Ammon's horn (tissue), 1 donor: ENCODE results near the gene SMARCA2.

Experiments
- DNase-seq: peaks from one replicate; pipeline ENCODE4 v3.0.0-alpha.2; 2016; ENCODE audit warnings: low spot score

The SMARCA2 gene

DNA sequence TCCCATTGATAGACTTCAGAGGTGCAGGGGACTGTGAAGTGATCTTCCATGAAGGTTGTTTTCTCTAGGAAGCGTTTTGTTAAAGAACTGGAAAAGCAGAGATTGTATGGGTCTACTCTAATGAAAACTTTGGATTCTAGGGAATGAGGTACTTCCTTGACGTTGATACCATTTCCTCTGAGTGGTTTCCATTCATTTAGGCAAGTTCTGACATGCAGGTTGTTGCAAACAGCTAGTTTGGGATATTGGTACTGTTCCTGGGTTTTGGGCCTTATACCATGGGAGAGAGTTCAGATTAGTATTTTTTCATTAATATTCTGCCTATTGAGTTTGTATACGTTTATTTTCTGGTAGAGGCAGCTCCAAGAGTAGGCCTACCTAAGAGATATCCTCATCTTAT is 25.7 kb downstream of the SMARCA2 start:
- no peak for DNase-seq

DNA sequence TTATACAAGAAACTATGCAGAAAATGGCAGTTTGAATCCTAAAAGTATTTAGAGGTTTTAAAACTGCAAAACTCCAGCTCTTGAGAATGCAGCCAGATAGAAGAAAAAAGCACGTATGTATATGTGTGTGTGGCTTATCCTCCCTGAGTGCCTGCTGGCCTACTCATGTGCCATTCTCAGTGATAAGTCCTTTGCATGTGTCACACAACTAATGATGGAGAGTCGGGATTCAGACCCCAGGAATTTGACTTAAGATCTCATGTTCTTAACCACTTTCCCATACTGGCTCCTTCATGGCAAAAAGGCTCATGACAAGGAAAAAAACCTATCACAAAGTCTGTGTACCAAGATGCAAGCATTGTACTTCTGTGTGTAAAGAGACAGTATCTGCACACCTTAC is 26.6 kb downstream of the SMARCA2 start:
- no peak for DNase-seq

DNA sequence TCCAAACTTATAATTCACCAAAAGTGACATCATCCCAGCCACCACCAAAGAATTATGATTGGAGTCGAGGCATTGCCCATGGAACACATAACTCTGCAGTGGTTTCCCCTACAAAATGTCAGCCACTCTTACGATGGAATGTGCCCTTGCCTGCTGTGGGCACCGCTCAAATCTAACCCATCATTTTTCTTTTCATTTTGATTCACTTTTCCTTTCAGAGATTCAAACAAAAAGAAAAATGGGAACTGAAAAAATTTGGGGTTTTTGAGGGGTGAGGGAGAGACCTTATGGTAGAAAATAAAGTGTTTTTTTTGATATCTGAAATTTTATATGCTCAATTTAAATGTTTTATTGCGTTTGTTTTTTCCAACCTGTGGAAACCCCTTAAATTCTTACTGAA is 28.1 kb downstream of the SMARCA2 start:
- no peak for DNase-seq

DNA sequence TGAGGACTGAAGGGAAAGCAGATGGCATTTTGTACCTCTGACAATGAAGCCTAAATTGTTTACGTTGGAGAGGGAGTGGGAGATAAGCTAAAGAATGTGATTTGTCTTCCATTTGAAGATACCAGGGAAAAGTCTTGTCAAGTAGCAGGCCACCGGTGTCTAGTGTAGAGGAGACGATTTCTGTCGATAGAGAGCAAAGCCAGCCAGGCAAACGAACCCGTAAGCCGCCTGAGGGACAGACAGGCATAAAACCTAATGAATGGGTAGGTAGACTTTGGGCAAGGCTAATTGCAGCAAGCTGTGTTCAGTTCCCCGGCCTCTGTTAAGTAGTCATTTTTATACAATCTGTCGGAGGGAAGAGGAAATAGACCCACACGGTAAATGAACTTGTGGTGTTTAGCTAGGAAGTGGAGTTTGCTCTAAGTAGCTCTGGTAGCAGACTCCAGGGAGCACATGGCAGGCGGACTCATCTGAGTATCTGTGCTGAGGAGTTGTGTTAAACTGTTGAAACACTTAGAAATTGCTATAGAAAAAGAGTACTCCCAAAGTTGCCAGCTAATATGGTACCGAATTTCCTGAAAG is 28.8 kb downstream of the SMARCA2 start:
- no peak for DNase-seq

DNA sequence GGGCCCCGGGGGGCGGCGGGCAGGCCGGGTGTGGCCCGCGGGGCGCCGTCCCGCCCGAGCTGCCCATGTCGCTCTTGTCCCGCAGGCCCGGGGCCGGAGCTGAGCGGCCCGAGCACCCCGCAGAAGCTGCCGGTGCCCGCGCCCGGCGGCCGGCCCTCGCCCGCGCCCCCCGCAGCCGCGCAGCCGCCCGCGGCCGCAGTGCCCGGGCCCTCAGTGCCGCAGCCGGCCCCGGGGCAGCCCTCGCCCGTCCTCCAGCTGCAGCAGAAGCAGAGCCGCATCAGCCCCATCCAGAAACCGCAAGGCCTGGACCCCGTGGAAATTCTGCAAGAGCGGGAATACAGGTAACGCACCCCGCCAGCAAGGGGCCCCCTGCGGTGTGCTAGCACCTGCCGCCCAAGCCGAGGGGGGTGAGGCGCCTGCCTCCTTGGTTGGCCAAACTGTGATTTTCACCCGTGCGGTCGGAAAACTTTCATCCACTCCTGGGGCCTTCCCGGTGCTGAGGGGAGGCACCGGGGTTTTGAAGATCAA is 32.1 kb downstream of the SMARCA2 start:
- no peak for DNase-seq

DNA sequence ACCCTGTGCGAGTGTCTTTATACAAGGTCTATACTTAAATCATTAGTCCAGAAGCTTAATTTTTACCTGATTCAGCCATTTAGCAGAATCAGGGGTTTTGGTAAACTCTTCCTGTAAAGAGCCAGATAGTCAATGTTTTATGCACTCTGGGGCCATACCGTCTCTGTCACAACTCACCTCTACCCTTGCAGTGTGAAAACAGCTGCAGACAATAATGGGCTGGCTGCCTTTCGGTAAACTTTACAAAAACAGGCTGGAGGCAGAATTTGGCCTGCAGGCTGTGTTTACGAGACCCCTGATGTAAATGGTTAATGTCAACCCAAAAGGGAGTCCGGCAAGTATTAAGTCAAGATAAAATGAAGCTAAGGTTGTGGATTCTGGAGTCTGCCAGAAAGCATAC is 32.8 kb downstream of the SMARCA2 start:
- DNase-seq, result no peak

DNA sequence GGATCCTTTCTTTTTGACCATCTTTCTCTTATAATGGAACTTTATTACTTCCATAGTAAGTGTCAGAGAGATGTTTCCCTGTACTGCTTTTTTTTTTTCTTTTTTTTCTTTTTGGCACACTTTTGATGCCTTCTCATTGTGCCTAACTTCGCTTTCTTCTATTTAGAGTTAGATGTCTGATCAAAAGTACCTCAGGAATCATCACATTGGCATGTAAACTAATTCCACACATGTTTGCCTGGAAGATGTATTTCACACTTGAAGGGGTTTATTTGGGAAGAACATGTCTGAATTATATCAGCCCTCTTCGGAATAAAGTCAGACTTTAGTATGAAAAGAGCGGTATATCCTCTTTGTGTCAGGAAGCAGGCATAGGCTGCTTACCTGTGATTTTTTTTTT is 35.1 kb downstream of the SMARCA2 start:
- DNase-seq, result no peak

DNA sequence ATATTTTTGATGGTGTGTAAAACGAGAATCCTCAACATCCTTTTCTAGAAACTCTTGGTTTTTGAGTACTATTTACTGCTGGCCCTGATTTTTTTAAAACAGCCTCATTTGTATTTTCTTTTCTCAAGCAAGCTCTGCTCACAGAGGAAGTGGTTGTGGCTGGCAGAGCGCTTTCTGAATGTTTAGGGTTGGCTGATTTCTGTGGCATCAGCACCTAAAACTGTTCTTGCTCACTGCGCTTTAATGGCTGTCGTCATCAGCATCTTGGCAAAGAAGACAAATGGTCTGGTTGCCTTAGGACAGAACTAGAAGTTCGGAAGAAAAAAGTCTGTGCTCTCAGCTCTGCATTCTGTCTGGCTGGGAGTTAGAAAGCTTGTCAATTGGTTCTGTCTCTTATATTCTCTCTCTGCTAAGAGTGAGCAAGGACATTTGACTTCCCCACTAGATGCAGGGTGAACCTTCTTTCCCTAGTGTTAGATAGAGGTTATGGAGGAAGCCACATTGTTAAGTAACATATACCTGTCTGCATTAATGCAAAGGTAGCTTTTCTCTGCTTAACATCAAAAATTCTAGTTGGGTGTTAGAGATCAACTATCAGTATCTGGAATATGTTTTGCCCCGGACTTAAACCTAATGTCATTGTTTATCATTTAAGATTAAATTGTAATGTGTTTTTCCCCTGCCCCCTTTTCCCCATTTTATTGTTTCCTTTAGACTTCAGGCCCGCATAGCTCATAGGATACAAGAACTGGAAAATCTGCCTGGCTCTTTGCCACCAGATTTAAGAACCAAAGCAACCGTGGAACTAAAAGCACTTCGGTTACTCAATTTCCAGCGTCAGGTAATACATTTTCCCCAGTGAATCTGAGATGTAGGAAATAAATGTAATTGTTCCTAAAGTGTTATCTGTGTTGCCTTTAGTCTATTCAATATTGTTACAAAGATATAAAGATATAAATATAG is 39.0 kb downstream of the SMARCA2 start:
- peak; percentile 85 for DNase-seq

DNA sequence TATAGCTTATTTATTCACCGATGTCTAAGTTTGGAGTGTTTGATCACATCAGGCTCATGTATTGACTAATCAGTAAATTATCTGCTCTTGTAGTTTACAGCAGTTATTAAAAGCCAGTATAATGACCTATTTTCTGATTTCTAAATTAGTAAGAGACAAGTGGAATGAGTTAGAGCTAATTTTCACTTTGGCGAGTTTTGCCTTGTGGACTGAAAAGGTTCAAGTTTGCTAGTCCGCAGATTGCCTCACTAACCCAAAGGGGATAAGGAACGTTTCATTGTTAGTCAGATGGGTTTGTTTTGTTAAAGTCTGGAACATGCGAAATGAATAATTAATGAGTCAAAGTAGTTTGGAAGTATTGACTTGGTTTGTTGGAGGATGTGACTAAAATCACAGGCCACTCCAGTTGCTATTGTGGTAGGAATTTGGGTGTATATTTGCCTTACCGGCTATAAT is 40.1 kb downstream of the SMARCA2 start:
- DNase-seq, result no peak

DNA sequence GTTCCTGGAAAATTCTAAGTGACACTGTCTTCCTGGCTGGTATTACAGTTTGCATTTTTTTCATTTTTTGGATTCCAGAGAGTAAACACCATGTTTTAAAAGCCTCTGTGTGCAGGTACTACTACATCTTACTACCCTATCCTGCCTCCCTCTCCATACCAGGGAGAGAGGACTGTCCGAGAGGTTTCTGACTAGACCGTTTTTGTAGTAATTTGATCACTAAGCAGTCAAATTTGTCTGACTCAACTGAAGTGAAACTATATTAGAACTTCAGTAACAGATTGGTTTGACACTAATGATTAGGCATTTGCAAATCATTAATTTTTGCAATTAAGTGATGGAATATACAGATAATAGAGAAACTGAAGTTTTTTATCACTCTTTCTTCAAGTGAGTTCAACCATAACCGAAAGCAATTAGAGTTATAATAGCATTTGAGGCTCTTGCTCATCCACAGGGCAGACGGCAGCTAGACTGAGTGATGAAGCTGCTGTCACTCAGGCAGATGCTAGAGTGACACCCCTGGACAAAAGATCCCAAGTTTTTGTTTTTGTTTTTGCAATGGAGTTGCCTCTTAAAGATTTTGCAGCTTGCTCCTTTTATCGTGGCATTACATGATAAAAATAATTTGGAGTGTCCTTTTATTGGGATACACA is 44.3 kb downstream of the SMARCA2 start:
- DNase-seq, result no peak

DNA sequence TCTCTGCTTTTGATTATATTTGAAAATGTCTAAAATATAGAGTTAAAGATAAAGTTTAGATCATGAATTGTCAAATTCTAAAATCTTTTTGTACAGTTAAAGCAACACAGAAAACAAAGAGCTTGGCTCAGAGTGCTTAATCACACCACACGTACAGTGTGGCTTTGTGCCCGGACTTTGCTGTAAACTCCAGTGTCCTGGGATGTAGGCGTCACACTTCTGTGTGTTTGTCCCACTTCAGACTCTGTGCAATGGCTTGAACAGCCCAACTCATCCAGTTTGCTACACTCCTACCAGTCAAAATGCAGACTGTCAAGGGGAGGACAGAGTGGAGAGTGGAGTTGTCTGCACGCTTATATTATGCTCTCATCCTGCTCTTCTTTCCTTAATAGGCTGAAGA is 45.3 kb downstream of the SMARCA2 start:
- peak; percentile 18 for DNase-seq

DNA sequence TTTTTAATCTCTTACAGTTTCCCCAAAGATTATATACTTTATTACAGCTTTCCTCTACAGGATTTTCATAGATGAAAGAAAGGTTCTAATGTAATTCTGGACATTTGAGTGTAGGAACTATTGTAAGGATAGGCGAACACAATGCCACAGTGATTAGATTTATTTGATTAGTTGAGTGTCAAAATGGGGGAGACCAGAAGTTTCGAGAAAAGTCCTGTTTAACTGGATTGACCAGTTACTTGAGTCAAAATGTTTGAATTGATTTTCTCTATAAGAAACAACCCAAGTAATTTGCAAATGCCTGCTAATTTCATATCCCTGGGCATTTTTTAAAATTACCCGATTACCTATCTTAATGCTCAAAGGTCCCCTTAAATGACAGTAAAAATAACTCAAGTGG is 50.6 kb downstream of the SMARCA2 start:
- DNase-seq, result no peak

DNA sequence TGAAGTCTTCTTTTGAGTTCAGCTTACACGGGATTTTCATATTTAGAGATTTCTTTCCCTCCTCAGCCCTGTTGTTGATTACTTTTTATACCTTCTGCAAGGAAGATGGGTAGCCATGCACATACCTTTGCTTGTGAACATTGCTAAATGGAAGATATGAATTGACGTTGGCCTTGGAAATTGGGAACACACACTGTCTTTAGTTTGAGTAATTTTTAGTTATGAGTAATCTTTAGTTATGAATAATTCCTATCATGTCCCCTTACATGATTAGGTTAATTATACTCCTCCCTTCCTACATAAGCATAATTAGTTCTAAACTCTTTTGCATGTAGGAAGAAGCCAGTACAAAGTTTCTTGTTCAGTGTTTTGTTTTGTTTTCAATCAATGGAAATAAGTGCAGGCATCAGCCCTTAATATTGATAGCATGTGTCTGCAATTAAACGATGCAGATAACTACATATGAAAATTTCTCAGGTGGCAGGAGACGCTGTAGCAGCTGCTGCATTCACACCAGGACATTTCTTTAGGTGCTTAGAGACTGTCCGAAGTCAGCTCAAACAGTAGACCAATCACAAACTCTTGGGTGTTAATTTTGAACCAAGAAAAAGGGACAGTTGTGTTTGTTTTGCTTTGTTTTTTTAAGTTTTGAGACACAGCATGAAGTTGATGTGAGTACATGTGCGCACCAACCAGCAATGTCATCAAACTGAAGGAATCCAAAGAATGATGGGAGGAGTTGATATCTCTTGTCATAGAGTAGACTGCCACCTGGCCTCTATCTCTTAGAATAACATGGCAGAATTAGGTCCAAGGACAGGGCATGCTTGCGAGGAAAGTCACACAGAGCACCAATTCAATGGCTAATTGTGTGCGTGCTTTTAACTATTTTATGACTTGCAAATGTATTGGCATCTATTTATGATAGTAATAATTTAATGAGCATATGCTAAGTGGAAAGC is 51.4 kb downstream of the SMARCA2 start:
- DNase-seq, result no peak

DNA sequence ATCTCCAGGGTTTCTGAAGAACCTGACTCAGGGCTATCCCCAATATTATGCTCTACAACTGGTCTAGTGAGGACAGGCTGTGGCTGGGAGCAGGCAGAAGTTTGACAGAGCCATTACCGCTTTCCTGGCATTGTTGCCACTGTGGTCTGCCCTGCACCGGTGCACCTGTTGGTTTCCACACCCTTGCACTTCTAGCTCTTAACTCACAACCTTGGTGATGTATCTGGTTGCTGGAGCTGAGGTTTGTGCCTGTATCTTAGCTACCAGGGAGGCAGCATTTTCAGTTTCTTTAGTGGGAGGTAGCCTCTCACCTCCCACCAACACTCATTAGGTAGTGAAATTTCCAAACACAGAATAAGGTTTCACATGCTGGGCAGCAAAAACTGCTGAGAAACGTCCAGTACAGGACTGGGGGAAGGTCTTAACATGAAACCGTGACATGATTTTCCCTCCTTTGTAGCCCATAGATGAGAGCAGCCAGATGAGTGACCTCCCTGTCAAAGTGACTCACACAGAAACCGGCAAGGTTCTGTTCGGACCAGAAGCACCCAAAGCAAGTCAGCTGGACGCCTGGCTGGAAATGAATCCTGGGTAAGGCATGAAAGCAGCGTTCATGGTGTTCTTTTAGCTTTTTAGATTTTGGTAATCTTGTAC is 57.7 kb downstream of the SMARCA2 start:
- DNase-seq, result no peak

DNA sequence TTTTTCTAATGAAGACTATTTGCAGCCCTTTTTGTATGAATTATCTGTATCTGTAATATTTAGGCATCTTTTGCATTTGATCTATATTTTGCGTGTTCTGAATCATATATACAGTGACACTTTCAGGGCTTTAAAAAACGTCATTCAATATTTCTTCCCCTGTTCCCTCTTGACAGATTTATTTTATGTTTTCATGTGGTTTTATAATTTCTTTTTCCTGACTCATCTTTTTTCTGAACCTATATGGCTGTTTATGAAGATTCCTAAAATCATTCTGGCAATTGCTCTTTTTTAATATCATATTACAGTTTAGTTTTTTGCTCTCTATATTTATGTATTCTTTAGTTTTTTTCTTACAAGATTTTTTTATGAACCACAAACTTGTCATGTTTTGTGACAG is 67.6 kb downstream of the SMARCA2 start:
- DNase-seq, result no peak

DNA sequence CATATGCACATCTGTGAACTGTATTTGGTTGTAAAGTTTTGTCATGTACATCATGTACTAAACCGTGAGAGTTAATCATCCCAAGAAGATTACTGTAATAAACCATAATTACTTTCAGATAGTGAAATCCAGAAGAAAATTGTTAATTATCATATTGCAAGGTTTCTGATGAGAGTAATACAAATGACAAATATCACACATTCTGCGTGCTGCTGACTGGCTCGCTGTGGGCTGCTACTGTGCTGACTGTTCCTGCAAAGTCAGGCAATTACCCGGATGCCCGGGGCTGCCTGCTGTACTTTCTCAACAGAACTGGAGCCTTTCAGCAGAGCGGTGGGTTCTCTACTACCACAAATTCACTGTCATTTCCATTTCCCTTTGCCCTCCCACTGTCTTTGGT is 68.3 kb downstream of the SMARCA2 start:
- no peak for DNase-seq

DNA sequence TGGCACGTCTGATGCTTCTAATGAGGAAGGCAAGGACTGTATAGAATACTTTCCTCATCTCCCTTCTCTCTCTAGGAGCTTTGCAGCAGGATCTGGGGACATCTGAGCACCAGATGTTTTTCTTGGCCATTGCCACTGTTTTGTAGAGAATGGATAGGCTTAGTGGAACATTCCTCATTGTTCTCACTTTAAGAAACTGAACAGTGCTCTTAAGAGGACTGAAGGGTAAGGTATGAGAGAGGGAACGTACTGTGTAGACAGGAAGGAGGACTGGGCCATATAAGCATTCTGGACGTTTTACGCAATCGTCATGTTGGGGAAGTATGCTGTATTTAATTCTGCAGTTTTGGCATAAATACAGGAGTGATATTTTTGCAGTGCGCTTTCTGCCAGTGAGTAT is 70.6 kb downstream of the SMARCA2 start:
- DNase-seq, result no peak

DNA sequence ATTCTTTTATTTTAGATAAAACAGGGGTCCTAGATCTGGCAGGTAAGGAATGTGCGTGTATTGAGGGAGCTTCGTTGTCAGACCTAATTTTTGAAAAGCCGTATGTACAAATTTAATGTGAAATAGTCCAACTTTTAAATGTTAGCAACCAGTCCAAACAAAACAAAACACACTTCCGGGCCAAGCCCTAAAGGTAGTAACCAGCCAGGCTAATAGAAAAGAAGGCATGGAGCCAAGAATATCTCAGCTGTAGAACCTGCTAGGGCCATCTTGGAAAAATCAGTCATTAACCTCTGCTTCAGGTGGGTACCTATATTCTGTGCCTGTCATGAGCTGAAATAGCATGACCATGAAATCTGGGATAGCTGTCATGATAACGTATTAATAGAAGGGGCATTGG is 71.0 kb downstream of the SMARCA2 start:
- DNase-seq, result no peak

DNA sequence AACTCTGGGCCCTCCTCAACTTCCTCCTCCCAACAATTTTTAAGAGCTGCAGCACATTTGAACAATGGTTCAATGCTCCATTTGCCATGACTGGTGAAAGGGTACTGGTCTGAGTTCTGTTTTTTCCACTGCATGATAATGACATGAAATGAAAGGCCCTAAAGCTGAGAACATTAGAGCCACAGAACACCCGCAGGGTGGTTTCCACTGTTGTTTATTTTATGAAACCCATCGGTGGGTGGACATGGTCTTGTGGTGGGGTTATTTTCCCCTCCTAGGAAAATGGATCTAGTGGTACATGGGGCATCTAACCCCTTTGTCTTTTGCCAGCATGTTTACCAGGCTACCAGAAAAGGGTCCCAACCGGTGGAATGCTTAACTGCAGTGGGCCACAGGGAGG is 71.8 kb downstream of the SMARCA2 start:
- no peak for DNase-seq

DNA sequence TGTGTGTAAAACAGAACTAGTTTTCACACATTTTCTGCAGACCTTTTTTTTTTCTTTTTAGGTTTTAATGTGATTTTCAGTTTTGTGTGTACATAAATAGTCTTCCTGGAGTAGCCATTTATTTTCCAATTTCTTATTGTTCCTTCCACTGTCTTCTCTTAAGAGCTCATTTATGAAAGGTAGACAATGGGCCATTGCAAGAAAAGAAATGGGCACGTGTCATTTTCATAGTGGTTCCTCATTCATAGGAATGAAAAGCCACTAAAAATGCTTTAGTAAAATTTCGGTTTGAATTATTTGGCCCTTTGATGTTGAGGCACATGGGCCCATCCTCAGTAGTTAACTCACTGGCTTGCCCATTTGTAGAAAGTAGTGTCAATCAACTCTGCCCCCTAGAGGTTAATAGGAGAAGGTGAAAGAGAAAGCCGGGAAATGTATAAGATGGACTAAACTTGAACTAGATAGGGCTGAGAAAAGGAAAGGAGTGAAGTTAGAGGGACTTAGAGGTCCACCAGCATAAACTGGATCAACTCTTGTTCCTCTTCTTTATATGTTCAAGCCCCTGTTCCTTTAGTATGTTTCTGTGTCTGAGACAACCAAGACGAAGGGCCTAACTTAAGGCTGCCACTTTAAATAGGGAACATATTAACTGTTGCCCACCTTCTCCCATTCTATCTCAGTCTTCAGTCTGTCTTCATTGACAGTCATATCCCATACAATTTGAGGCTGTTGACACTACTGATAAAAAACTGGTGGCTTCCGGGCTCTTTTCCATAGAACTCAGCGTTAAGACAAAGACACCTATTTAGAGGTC is 72.6 kb downstream of the SMARCA2 start:
- peak; percentile 25 for DNase-seq
